Measurements from ENCODE around the gene HCN4. TPM values are rescaled to one million over a fixed set of nuclear protein-coding genes. Genes with fewer than 3 reads are reported as not detected.

The HCN4 gene
- polyA plus RNA-seq, 1 donor from 2014 or later = 4.0 TPM

DNA sequence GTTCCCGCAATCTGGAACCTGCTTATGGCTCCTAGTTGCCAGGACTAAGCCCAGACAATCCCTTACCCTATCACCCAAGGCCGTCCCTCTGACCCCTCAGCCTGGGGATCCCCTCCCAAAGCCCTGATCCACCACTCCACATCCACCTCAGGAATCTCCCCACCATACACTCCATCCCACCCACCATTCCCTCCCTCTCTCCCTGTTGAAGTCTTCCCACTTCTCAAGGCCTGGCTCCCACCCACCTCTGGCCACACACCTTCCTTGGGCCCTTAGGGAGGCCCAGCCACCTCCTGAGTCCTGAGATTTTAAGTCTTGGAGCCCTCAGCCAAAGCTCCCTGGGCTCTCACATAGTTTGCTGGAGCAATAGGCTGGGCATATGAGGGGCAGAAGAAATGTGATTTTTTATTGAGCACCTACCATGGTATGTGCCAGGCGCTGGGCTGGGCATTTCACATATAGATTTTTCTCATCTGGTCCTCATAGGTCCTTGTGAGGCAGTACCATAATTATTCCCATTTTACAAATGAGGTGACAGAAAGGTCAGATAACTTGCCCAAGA, 48.1 kb downstream of the HCN4 start:
- Histone ChIP-seq H3K27me3 (ENCODE audit: insufficient read depth, low read depth, low read length) (no peaks in the 10 kb centered on the region), H3K9me2 (ENCODE audit: insufficient read depth, low read length) (no peaks in the 10 kb centered on the region), H3K36me3 (ENCODE audit: insufficient read depth, low read length) (peaks cover 5% of the 10 kb centered on the region), H3F3A (ENCODE audit: insufficient read depth, low read length, poor library complexity, severe bottlenecking) (peaks cover 5% of the 10 kb centered on the region), H3K9me3 (ENCODE audit: low read length) (no peaks in the 10 kb centered on the region), H3K4me3 (ENCODE audit: low read length) (no peak overlapping the region), H3K4me2 (ENCODE audit: low read length) (no peak overlapping the region), H3K27ac (ENCODE audit: low read length) (peak overlapping the region; percentile 98), H2AFZ (ENCODE audit: low read depth, low read length) (no peak overlapping the region), H3K9ac (ENCODE audit: low read length) (no peak overlapping the region), H4K20me1 (ENCODE audit: insufficient read depth) (no peaks in the 10 kb centered on the region), H3K79me2 (replicated peaks; ENCODE audit: insufficient read depth, low read length) (no peaks in the 10 kb centered on the region)
- no peak for TF ChIP-seq TAF1 (IDR thresholded peaks at IDR 0.05; ENCODE audit: low read depth)
- no peak for TF ChIP-seq MXI1 (conservative IDR thresholded peaks at IDR 0.05; ENCODE audit: poor library complexity, severe bottlenecking)
- TF ChIP-seq POLR2AphosphoS5 (IDR thresholded peaks at IDR 0.05) = no peak
- TF ChIP-seq, protein P1, sequence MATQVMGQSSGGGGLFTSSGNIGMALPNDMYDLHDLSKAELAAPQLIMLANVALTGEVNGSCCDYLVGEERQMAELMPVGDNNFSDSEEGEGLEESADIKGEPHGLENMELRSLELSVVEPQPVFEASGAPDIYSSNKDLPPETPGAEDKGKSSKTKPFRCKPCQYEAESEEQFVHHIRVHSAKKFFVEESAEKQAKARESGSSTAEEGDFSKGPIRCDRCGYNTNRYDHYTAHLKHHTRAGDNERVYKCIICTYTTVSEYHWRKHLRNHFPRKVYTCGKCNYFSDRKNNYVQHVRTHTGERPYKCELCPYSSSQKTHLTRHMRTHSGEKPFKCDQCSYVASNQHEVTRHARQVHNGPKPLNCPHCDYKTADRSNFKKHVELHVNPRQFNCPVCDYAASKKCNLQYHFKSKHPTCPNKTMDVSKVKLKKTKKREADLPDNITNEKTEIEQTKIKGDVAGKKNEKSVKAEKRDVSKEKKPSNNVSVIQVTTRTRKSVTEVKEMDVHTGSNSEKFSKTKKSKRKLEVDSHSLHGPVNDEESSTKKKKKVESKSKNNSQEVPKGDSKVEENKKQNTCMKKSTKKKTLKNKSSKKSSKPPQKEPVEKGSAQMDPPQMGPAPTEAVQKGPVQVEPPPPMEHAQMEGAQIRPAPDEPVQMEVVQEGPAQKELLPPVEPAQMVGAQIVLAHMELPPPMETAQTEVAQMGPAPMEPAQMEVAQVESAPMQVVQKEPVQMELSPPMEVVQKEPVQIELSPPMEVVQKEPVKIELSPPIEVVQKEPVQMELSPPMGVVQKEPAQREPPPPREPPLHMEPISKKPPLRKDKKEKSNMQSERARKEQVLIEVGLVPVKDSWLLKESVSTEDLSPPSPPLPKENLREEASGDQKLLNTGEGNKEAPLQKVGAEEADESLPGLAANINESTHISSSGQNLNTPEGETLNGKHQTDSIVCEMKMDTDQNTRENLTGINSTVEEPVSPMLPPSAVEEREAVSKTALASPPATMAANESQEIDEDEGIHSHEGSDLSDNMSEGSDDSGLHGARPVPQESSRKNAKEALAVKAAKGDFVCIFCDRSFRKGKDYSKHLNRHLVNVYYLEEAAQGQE (IDR thresholded peaks at IDR 0.05; ENCODE audit: borderline replicate concordance) = no peak
- TF ChIP-seq EP300 (conservative IDR thresholded peaks at IDR 0.05; ENCODE audit: poor library complexity, severe bottlenecking) = no peak
- TF ChIP-seq RAD21 (conservative IDR thresholded peaks at IDR 0.05) = no peak
- no peak for TF ChIP-seq SMC3 (conservative IDR thresholded peaks at IDR 0.05; ENCODE audit: poor library complexity)
- TF ChIP-seq, protein P2, sequence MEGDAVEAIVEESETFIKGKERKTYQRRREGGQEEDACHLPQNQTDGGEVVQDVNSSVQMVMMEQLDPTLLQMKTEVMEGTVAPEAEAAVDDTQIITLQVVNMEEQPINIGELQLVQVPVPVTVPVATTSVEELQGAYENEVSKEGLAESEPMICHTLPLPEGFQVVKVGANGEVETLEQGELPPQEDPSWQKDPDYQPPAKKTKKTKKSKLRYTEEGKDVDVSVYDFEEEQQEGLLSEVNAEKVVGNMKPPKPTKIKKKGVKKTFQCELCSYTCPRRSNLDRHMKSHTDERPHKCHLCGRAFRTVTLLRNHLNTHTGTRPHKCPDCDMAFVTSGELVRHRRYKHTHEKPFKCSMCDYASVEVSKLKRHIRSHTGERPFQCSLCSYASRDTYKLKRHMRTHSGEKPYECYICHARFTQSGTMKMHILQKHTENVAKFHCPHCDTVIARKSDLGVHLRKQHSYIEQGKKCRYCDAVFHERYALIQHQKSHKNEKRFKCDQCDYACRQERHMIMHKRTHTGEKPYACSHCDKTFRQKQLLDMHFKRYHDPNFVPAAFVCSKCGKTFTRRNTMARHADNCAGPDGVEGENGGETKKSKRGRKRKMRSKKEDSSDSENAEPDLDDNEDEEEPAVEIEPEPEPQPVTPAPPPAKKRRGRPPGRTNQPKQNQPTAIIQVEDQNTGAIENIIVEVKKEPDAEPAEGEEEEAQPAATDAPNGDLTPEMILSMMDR (IDR thresholded peaks at IDR 0.05; ENCODE audit: poor library complexity, severe bottlenecking) = no peak

DNA sequence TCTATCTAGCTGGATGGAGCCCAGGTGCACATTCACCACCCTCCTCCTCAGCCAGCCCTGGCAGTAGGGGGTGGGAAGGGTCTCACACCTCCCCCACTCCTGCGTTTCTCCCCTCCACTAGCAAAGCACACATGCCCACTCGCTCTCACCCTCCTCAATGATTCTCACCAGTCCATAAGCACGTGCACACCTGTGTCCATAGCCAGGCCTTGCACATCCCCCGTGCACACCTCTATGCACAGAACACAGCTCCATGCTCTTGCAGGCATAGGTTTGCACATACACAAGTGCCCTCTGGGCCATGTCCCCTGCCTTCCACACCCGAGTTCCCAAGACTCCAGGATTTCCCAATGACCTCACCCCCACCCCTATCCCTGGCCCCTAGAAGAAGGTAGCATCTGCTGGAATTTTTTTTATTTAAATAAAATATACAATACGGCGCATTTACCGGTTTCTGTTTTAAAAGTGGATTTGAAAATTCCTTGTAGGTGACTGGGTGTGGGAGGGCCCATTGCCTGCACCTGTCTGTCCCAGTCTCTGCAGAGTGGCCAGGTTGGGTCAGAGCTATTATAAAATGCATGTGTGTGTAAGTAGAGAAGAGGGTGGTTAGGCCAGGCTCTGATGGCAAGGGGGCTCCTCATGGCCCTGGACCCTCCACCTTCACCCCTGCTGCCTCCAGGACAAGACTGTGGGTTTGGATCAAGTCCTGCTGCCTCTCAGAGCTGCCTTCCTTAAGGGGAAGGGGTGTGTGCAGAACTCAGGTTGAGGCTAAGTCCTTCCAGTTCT, 49.1 kb downstream of the HCN4 start:
- H4K20me1 ChIP-seq (ENCODE audit: insufficient read depth) = no peaks in the 10 kb centered on the region
- no peaks in the 10 kb centered on the region for H3K36me3 ChIP-seq (ENCODE audit: insufficient read depth, low read length)
- no peaks in the 10 kb centered on the region for H3K27me3 ChIP-seq (ENCODE audit: insufficient read depth, low read depth, low read length)
- no peak for TF ChIP-seq EP300 (conservative IDR thresholded peaks at IDR 0.05; ENCODE audit: poor library complexity, severe bottlenecking)
- TF ChIP-seq MXI1 (conservative IDR thresholded peaks at IDR 0.05; ENCODE audit: poor library complexity, severe bottlenecking) = no peak
- no peak for TF ChIP-seq EZH2 (IDR thresholded peaks at IDR 0.05; ENCODE audit: borderline replicate concordance, insufficient read depth, low read length, poor library complexity, severe bottlenecking)
- TF ChIP-seq POLR2AphosphoS5 (IDR thresholded peaks at IDR 0.05) = no peak
- TF ChIP-seq SMC3 (conservative IDR thresholded peaks at IDR 0.05; ENCODE audit: poor library complexity) = no peak
- no peak for TF ChIP-seq RAD21 (conservative IDR thresholded peaks at IDR 0.05)
- TF ChIP-seq, protein P1 (IDR thresholded peaks at IDR 0.05; ENCODE audit: borderline replicate concordance) = no peak
- TF ChIP-seq, protein P2 (IDR thresholded peaks at IDR 0.05; ENCODE audit: poor library complexity, severe bottlenecking) = no peak
- no peak for TF ChIP-seq TAF1 (IDR thresholded peaks at IDR 0.05; ENCODE audit: low read depth)
- H3K4me2 ChIP-seq (ENCODE audit: low read length) = peak overlapping the region; percentile 4
- H3F3A ChIP-seq (ENCODE audit: insufficient read depth, low read length, poor library complexity, severe bottlenecking) = peaks cover 5% of the 10 kb centered on the region
- H3K4me3 ChIP-seq (ENCODE audit: low read length) = peak overlapping the region; percentile 59
- no peaks in the 10 kb centered on the region for H3K9me2 ChIP-seq (ENCODE audit: insufficient read depth, low read length)
- H3K9ac ChIP-seq (ENCODE audit: low read length) = peak overlapping the region; percentile 70
- H3K9me3 ChIP-seq (ENCODE audit: low read length) = no peaks in the 10 kb centered on the region
- peak overlapping the region; percentile 98 for H3K27ac ChIP-seq (ENCODE audit: low read length)
- H2AFZ ChIP-seq (ENCODE audit: low read depth, low read length) = no peak overlapping the region
- H3K79me2 ChIP-seq (replicated peaks; ENCODE audit: insufficient read depth, low read length) = no peaks in the 10 kb centered on the region

All from neural cell (in vitro differentiated cells).